Measurements from ENCODE around the gene IL31RA.

IL31RA gene

DNA sequence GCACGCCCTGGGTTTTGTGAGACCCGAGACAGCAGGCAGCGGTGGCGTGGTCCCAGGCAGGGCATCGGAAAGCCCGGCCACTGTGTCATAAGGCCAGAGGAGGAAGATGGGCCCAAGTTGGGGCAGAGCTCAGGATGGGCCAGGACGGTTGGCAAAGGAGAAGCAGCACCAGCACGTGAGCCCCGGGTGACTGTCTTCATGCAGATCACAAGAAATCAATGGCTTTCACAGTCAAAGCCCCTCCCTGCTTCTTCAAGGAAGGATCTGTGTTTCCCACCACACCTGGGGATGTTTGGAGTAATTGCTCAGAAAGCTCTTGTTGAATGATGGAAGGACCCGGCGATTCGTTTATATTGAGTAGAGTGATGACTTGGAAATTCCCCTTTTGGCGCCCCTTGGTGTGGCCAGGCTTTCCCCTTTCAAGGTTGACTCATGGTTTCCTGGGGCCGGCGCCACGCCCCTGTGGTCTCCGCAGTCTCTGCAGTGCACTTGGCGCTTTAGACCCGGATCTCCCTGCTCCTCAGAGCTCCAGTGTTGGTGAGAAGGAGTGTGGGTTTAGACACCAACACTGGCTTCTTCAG, 52.1 kb downstream of the IL31RA start:
- no peak for DNase-seq (ENCODE audit: low spot score)

DNA sequence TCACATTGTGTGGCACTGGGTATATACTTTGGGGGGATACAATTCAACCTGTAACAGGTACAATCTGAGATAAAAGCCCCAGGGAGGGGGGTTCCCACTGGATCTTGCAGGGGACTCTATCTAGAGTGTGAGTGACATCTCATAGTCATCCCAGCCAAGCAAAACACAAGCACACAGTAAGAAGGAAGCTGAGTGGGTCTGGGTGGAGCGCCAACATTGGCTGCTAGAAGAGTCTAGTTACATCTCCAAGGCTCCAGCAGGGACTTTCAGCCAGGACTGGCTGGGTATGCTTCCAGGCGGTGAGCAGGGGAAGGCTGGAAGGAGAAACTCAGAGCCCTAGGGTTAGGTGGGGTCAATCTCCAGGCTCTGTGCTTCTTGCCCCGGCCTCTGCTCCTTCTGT, 53.0 kb downstream of the IL31RA start:
- DNase-seq (ENCODE audit: low spot score): no peak

DNA sequence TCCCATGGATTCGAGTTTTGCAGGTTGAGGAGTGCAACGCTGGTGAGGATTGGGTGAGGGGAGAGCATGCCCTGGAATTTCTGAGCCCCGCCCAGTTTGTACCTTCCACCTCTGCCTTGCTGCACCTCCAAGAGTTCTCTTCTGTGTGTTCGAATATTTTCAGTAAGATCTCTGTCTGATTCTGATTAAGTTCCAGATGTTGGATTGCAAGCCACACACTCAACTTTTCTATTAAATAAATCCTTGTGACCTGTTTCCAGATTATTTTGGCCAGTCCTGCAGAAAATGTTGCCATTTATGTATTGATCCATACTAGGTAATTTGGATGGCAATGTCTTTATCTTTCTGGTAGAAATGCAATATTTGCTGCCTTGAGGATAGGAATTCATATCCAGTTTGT, 54.1 kb downstream of the IL31RA start:
- no peak for DNase-seq (ENCODE audit: low spot score)

DNA sequence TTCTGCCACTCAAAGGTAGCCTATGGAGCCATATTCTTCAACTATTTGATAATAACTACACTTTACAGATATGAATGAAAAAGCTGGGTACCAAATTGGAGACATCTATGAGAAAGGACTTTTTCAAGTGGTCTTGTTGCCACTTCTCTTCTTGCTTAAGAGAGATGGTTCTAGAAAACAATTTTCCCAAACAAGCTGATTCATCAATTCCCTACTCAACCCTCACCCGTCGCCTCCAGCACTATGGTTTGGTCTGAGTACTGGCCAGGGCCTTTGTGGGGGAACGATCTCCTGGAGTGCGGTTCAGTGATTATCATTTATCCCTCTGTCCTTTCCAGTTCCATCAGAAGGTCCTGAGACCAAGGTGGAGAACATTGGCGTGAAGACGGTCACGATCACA, 56.8 kb downstream of the IL31RA start:
- no peak for DNase-seq (ENCODE audit: low spot score)

DNA sequence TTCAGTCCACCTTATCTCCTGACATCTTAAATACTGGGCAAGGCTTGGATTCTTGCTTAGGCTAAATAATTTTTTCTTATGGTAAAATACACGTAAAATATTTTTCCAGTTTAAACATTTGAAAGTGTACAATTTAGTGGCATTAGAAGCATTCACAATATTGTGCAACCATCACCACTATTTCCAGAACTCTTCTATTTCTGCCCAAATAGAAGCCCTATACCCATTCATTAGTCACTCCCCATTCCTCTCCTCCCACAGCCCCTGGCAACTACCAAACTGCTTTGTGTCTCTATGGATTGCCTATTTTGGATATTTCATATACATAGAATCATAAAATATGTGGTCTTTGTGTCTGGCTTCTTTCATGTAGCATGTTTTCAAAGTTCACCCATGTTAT, 57.6 kb downstream of the IL31RA start:
- no peak for DNase-seq (ENCODE audit: low spot score)

DNA sequence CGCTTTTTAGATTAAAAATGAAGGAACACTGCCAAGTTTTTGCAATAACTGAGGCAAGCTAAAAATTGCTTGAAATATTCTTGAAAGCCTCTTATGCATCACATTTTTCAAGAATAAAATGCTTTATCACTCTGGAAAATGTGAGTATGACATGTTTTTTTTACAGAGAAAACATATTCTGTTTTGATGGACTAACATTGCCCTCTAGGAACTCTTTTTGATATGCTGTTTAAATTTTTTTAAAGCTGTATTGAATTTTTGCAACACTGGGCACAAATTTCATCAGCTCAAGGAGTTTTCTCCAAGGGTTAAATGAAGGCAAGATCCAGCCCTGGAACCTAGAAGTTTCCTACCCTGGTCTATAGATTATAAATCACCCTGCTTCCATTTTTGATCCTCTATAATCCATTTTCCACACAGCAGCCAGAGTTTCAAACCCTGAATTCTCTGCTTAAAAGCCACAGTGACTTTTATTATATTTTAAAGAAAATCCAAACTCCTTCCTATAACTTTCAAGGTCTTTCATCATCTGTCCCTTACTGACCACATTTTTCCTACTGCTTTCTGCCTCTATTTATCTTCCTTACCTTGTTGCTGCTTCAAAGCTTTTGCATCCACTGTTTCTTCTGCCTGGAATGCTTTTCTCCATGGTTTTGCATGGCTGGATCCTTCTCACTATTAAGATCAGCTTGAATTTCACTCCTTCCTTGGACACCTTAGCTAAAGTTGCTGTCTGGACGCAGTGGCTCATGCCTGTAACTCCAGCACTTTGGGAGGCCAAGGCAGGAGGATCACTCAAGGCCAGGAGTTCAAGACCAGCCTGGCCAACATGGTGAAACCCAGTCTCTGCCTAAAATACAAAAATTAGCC, 60.9 kb downstream of the IL31RA start:
- no peak for DNase-seq (ENCODE audit: low spot score)

DNA sequence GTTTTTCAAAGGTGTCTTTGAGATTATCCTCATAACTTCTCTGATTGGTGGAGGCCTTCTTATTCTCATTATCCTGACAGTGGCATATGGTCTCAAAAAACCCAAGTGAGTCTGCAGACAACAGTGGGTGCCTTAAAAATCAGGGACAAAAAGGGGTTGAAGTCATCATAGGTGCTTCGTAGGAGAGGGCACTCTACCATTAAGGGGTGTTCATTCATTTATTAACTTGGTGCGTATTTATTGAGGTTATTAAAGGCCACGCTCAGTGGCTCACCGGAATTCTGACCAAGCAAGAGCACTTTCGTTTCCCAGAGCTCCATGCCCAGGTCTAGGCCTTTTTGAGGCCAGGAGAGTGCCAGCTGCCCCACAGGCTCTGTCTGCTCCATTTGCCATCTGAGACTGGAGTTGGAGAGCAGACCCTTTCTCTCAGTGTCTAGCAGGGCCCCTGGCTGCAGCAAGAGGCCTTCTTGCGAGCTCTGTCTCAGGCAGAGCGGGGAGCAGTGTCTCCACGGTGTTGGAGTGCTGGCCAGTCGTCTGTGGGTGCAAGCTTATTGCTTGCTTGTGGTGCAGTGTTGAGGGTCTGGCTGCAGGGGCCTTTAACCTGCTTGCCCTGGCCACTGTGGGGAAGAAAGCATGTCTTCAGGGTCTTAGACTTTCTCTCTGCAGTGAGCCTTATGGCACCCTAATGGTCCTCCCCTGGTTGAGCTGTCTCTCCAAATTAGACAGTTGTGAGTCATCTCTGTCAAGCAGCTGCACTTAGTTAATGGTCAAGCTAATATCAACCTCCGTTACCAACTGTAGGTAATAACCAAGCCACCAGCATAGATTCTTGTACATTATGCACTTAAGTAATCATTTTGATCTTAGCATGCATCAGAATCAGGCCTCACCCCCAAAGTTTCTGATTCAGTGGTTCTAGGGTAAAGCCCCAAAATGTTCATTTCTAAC, 62.6 kb downstream of the IL31RA start:
- no peak for DNase-seq (ENCODE audit: low spot score)

DNA sequence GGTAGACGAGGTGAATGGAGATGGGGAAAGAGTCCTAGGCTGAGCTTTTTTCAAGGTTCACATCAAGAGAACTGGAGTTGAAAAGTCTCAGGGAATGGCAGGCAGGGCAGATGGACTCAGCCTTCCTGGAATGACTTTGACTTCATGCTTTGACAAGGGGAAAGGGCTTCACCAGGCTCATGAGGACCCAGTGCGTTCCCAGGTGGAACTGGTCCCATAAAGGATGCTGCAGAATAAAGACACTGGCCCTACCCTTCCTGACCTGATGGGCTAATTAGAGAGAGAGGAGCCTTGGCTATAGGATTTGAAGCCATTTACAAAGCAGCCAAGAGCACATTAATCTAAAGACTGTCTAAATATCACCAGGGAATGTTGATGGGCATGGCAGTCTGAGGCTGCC, 63.8 kb downstream of the IL31RA start:
- no peak for DNase-seq (ENCODE audit: low spot score)

DNA sequence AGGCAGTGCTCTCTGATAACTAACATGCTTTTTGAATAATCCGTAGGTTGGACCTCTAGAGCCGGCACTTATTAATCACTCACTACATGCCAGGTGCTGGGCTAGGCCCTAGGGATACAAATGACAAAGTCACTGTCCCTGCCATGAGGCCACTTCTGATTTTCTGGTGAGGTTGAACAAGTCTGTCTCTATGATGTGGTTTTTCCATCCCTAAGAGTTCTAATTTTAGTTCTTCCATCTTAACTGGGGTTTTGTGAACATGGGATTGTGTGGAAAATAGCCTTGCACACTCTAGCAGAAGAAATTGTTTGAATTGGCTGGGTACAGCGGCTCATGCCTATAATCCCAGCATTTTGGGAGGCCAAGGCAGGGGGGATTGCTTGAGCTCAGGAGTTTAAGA, 64.6 kb downstream of the IL31RA start:
- DNase-seq (ENCODE audit: low spot score): no peak

DNA sequence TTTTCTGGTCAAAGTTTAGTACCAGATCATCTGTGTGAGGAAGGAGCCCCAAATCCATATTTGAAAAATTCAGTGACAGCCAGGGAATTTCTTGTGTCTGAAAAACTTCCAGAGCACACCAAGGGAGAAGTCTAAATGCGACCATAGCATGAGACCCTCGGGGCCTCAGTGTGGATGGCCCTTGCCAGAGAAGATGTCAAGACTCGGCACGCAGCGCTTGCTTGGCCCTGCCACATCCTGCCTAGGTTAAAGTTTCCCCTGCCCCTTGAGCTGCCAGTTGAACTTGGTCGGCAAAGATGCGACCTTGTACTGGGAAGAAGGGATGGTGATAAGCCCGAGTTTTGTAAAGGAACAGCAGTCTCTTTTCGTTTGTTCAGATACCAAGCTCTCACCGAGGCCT, 65.8 kb downstream of the IL31RA start:
- no peak for DNase-seq (ENCODE audit: low spot score)

DNA sequence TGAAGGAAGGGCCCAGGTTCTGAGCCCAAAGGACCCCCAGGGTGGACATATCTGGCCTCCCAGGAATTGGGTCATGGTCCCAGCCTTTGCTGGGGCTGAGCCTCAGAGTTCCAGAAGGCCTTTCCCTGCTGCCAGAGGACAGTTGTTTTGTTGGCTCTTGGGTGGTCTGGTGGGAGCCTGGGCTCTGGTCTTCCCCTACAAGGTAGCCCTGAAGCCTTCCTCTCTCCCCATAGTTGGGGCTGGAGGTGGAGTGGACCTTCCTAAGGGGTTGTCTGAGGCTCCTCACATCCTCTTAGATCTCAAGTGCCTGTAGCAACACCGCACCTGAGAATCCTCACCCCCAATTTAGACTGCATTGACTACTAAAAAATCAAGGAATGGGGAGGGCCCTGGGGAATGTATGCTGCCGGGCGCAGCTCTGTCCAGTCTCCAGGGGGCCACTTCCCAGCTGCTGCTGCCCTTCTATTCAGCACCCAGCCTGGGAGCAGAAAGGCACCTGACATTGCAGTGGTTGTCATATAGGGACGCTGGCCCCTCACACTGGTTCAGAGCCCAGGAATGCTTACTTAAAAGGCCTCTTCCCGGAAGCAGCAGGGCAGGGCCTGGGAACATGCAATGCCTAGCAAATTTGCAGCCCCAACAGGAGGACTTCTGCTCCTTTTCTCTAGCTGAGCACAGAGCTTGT, 66.4 kb downstream of the IL31RA start:
- DNase-seq (ENCODE audit: low spot score): no peak

DNA sequence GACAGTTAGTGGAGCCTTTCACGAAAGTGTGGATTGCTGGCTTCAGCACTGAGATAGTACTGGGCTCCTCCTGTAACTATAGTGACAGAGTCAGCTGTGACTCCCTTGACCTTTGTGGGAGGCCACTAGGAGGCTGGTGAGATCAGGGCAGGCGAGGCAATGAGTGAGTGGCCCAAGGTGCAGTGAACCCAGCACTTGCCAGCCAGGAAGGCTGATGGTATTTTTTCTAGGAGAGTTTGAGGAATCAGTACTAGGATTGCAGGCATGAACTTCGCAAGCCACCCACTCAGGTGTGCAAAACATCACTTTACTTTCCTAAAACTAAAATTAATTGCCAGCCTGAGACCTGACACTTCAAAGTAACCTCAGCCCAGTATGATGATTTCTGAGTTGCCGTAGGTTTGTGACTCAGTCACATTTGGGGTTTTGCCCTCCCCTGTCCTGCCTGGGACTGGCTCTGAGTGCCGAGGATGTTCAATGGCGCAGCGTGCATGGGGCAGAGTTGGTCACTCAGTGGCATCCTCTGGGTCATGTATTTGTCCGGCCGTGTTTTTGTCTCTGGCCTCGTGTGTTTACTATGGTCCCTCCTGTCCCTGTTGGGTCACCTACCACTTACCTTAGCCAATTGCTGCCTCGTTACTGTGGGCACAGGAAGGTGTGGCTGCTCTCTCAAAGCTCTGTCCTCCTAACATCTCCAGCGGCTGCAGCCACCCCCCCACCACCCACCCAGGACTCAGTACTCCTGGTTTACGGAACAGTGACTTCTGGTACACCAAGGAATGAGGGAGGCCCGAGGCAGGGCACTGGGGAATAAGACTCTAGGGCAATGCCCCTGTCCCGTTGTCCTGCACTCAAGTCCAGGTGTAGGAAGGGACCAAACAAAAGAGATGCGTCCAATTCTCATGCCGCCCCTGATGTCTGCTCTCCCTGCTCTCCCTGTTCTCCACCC, 67.2 kb downstream of the IL31RA start:
- DNase-seq (ENCODE audit: low spot score): no peak

DNA sequence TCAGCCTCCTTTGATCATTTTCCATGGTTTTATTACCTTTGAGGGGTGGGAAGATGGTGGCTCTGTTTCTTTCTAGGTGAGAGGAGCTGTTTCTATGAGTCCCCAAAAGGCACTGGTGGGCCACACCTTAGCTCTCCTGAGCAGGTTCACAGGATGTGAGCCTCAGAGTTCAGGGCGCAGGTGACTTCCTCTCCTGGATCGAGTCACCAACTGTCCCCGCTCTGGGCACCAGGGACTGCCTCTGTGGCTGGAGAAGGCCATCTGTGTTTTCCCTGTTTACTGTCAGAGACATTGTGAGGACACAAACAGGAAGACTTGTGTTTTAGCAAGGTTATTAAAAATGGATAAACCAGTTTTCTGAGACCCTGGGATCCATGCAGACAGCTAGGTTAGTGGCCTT, 68.5 kb downstream of the IL31RA start:
- no peak for DNase-seq (ENCODE audit: low spot score)

DNA sequence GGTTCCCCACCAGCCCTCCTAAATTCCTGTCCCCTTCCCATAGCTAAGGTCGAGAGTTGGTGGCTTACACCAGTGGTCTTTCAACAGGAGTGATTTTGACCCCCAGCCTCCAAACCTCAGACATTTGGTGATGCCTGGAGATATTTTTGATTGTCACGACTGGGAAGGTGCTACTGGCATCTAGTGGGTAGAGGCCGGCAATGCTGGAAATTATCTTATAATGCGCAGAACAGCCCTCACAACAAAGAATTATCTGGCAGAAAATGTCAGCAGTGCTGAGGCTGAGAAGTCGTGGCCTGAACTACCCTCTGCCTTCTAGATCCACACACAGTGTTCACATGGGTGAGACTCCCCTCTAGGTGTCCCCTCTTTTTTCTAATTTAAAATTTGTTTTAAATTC, 69.6 kb downstream of the IL31RA start:
- DNase-seq (ENCODE audit: low spot score): no peak

DNA sequence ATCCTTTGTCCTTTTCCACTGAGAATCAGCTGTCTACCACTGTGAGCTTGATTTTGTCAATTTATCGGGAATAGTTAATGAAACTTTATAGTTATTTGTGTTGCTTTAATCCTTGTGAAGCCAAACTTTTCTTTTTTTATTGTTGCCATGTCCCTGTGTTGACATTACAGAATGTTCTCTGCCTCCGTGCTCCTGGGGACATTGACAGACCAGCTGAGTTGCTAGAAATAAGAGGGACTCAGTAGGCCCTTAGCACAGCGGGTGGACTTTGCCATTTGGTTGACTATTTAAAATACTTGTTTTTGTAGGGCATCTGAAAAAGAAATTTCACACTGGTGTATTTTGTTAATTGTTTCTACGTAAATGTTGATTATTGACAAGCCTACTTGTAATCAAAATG, 70.5 kb downstream of the IL31RA start:
- DNase-seq (ENCODE audit: low spot score): no peak

DNA sequence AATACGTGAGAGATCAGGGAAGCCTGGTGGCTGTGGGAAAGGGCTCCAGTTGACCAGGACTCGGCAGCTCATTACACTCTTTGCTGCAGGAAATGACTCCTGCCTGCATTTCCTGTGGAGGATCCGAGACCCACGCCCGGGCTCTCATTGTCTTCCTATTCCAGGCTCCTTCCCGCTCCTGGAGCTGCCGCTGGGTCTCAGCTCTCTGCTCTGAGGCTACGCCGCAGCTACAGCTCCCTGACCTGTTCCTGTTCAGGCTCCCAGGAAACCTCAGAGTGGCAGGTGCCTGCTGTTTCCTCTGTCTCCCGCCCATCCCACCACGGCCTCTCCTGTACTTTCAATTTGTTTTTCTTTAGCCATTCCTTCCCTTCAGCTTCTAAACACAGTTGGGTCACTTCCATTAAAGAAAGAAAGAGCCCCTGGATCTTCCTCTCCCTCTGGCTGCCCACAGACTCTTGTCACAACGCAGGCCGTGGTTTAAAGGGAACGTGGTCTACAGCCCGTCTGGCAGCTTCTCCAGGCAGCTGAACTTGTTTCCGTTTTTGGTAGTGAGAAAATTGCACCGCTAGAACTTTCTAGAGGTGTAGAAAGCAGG, 72.1 kb downstream of the IL31RA start:
- DNase-seq (ENCODE audit: low spot score): peak; percentile 48

DNA sequence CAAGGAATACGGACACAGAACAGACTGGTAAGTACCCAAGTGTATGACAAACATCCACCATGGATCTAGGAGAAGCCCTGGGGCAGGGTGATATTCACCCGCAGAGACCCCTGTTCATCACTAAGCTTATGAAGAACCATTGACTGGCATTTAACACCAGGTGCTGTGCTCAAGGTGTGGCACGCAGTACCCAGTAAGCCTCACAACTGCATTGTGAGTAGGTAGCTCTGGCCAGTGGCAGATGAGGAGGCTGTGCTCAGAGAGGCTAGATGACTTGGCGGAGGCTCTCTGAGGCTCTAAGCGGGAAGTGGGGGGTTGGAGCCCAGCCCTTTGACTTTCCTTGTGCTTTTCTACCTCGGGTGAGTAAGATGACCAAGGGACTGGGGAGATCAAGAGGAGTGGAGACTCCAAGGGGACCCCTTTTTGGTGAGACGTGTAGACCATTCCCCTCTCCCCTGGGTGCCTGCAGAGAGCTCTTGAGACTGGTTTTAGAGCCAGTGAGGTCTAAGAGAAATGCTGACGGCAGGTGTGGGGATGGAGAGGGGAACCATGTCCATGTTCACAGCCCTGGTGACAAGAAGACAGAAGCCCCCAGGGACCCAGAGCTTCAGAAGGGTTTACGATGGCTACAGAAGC, 72.8 kb downstream of the IL31RA start:
- DNase-seq (ENCODE audit: low spot score): no peak

DNA sequence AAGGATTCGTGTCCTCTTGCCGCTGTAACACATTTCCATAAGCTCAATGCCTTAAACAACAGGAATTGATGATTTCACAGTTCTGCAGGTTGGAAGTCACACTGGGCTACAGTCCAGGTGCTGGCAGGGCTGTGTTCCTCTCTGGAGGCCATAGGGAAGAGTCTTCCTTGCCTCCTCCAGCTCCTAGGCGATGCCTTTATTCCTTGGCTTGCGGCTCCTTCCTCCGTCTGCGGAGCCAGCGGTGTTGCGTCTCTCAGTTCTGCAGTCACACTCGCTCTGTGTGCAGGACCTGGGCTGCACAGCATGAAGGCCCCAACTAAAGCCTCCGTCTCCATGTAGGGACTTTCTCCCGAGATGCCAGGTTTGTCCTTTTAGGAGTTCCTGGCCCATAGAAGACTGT, 73.6 kb downstream of the IL31RA start:
- no peak for DNase-seq (ENCODE audit: low spot score)

DNA sequence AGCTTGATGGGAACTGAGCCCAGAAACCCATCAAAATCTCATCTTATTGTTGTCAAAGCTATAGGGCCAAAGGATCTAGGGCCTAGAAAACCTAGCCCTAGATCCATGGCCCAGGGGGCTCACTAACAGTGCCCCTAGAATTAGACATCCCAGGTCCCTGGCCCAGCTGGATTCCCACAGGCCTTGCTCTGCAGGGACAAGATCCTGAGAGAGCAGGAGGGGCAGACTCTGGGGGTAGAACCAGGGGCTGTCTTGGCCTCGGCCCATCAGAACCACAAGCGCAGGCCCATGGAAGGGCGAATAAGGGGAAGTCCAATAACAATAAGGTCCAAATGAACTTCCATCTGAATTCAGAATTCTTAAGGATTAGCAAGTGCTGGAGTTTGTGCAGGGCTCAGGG, 74.0 kb downstream of the IL31RA start:
- DNase-seq (ENCODE audit: low spot score): no peak

DNA sequence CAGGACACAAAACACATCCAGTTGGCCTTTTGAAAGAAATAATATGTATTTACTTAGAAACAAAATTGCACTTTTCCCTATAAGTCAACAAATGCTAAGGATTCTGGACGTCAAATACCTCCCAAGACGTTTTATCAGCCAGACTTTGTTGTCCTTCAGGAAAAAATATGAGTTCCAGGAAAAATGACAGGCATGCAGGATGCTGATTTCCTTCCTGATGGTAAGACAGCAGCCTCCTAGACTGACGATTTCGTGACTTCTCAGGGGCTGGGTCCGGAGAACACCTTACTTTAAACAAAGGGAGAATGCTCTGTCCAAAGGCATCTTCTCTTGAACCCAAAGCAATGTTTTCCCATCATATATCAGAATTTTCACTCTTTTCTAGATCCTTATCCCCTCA, 74.6 kb downstream of the IL31RA start:
- DNase-seq (ENCODE audit: low spot score): no peak

All from iPS-NIHi11 (cell line).